ENCODE measurements around the gene LDLRAD4.
"Not testable (repeated sequence)": the region's sequence is repeated elsewhere in the genome, so short reads cannot be mapped to it uniquely, and the experiment has no call there.

LDLRAD4 gene

DNA sequence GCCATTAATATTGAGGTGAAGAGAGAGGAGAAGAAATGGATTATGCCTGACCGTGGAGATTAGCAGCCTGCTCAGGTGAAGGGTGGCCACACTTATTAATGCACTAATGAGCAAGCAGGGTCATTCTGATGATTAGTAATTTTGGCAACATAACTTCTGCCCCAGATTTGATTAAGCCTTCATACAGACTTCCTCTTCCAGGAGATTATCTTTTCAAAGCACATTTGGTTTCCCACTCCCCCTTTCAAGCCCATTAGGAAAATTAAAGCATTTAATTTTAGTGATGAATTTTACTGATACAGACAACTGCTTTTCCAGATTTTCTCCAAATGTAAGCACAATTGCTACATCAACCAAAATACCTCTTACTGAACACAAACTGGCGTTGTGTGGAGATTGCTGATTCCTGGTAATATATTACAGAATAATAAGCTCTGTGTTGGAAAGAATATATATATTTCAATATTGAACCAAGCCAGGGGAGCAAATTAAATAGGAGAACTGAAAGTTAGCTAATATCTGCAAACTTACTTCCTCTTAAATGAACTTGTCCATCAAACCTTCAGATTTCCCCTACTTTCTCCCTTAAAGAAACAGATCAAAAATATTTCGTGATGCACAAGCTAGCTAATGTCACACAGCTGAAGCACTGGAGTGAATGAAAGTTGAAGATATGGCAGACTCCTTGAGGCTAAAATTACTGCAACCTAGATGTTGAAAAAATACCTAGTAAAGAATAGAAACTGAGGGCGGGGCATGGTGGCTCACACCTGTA is 367.0 kb downstream of the LDLRAD4 start:
- no peak for DNase-seq

- no peak for DNase-seq
Measured at GRCh38 chr18:13587001-13587400, 368.4 kb downstream of the LDLRAD4 start.

- no peak for DNase-seq
Measured at GRCh38 chr18:13587477-13587876, 368.9 kb downstream of the LDLRAD4 start.

DNA sequence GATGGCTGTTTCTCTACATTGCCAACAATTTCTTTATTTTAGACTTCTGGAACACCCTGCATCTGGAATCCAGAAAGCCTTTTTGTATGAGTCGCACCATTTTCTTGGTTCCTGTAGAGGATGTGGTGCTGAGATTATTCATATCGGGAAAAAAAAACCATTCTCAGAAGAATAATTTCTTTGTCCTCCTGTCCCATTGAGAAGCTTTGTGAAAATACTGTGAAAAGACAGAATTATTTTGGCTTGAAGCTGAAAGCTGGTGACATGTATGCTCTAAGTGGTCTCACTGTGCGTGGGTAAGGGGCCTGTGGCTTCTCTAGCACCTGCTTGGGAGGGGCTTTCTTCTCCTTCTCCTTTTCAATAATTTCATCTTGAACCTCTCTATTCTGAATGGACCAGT is 369.4 kb downstream of the LDLRAD4 start:
- no peak for DNase-seq

DNA sequence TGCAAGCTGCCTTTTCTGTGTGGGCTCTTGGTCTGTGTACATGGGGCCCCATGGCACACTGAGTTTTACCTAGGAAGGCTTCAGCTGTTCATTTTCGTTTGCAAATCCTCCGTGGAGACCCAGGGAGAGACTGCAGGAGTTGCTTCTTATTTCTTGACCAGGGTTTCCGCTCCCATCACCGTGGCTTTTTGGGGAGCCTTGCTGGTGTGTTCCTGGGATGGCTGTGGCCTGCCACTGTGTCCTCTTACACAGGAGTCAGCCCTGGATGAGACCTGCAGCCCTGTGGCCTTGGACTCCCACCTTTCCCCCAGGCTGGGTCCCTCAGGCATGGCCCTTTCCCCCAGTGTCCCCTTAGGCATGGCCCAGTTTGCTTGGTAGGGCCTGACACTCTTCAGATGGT is 370.8 kb downstream of the LDLRAD4 start:
- DNase-seq: no peak

GRCh38 chr18:13589943-13590342 is 371.4 kb downstream of the LDLRAD4 start:
- DNase-seq: no peak

DNA sequence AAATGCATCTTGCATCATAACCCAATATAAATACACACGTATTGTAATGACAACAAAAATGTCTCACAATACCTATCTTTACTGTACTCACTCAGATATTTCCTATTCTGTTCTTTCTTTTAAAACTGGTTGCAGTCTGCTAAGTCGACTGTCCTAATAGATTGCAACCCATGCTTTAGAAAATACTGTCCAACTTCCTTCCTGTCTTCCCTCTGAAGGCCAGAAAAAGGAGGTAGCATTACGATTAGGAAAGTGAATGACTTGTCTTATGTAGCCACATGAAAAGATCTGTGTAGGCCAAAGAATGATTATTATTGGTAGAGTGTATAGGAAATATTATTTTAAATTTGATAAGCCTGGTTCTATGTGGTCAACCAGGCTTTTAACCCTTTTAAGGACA is 373.7 kb downstream of the LDLRAD4 start:
- DNase-seq: no peak

DNA sequence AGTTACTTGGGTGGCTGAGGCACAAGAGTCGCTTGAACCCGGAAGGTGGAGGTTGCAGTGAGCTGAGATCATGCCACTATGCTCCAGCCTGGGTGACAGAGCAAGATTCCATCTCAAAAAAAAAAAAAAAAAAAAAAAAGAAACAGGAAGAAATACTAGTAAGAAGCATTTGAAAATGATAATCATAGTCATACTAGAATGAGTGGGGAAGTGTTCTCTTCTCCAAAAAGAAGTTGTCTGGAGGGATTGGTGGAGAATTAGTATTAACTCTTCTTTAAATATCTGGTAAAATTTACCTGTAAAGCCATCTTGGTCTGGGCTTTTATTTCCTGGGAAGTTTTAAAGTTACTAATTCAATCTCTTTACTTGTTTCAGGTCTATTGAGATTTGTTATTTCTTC is 376.0 kb downstream of the LDLRAD4 start:
- no peak for DNase-seq

GRCh38 chr18:13597068-13597467 is 378.5 kb downstream of the LDLRAD4 start:
- DNase-seq: no peak

DNA sequence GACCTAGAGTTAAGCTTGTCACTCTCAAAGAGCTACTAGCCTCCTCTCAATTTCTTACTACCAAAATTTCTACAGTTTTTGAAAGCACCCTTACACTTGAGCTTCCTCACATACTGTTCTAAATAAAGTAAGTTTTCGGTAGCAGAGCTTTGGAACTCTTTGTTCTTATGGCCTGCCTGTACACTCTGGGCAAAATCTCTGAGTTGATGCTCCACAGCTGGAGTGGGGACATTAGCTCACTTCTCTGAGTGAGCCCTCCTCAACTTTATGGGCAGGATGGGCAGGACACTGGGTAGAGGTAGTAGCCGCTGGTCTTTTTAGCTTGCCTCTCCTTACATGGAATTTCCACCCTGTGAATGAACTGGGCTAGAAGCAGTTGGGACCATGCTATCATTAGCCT is 380.0 kb downstream of the LDLRAD4 start:
- DNase-seq: no peak

DNA sequence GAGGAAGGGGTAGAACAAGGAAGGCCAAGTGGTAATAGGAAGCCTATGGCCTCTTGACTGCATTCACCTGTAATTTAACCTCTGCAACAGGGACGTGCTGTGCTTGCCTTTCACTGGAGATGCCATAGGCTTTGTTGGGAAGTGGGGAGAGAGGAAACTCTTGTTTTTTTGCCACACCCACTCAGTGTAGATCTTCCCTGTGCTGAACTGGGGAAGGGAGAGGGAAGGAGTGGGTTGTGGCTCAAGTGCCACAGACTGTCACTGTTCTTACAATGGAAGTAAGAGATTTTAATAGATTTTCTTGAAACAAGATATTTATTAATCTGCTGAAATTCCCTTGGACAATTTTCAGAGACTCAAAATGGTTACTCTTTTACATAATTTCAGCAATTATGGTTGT is 380.5 kb downstream of the LDLRAD4 start:
- no peak for DNase-seq

- DNase-seq: no peak
Measured at GRCh38 chr18:13603304-13604019, 384.9 kb downstream of the LDLRAD4 start.

DNA sequence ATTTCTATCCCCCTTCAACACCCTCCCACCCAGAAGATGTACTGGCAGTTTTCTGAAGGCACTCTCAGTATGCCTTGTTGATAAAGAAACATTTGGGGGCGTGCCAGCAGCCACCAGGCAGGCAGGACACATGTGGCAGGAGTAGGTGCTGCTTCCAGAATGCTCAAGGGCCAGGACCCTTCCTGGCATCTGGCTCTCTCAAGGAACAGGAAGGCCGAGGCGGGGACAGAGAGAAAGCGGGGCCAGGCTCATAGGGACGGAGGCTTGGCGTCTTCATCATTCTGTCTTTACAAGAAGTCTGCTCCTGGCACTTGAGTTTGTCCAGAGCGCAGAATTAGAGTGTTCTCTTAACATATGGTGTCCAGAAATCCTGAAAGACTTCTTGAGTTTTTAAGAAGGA is 386.2 kb downstream of the LDLRAD4 start:
- no peak for DNase-seq

DNA sequence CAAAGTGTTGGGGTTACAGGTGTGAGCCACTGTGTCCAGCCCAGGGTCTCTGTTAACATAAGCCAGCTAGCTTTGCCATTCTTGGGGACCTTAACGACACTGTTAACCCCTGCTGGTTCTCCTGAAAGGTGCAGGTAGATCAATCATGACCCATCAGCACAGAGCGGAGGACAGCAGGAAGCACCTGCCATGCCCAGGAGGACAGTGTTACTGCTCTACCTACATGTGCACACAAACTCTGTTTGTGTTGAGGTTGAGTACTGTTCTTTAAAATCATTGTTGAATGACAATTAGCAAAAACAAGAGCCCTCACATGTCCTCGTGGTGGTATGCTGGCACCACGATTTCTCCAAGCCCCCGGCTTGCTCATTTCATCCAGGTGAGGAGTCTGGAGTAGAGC is 386.9 kb downstream of the LDLRAD4 start:
- DNase-seq: no peak

GRCh38 chr18:13605901-13606300 is 387.3 kb downstream of the LDLRAD4 start:
- no peak for DNase-seq

DNA sequence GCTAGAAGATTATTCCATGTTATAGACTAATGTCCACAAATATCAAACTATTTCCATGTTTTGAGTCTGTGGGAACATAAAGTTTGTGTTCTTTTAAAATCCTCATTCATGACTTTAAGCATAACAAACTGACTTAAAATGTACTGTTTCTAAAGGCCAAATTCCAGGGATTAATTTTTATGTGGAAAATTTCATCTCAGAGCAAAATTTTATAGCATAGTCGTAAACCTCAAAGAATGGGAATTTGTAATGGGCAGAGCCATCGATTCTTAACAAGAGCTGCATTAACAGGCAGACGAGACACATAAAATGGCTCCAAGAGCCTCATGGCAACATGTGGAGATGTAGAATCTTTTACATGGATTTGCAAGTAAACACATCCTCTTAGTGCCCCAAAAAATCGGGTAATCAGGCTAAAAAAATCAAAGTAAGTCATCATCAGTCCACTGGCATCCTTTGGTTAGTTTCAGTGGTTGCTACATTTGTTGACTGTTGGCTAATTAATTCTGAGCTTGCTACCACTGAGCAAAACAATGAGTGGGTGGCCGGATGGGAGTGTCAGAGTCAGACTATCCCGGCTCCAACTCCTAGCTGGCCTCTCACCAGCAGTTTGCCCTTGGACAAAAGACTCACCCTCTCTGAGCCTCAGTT is 388.2 kb downstream of the LDLRAD4 start:
- no peak for DNase-seq

DNA sequence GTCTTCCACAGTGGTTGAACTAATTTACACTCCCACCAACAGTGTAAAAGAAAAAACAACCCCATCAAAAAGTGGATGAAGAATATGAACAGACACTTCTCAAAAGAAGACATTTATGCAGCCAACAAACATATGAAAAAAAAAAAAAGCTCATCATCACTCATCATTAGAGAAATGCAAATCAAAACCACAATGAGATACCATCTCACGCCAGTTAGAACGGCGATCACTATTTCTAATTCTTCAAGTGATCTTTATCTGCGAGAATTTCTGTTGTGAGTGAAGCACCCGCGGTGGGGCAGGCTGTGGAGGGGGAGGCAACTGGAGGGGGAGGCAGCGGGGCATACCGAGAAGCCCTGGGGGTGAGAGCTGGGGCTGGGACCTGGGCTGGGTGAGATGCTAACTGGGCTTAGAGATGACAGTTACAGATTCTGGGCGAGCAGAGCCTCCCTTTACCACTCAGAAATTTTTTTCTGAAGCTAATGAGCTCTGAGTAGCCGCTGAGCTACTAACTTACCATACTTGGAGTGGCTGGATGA is 389.5 kb downstream of the LDLRAD4 start:
- not testable (repeated sequence) for DNase-seq

- DNase-seq: no peak
Measured at GRCh38 chr18:13608791-13609532, 390.4 kb downstream of the LDLRAD4 start.

GRCh38 chr18:13610555-13611141 is 392.1 kb downstream of the LDLRAD4 start:
- no peak for DNase-seq

DNA sequence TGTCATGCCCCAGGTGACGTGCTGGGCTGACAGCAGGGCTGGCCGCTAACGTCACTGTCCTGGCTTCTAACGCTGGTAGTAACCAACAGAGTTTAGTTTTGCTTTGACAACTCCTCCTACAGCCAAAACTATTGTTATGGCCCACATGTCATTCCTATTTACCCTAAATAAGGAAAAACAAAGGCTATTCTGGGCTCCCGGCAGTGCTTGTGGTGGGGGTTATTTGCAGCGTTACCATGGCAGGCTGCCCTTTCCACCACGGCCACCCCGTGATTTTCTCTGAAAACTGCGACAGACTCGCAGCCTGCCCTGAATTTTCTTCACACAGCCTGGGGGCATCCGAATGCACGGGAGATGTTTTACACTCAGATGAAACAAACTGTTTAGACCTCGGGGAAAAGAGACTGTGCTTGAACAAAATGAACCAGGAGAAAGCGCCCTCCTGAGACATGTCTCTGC is 392.6 kb downstream of the LDLRAD4 start:
- DNase-seq: no peak

DNA sequence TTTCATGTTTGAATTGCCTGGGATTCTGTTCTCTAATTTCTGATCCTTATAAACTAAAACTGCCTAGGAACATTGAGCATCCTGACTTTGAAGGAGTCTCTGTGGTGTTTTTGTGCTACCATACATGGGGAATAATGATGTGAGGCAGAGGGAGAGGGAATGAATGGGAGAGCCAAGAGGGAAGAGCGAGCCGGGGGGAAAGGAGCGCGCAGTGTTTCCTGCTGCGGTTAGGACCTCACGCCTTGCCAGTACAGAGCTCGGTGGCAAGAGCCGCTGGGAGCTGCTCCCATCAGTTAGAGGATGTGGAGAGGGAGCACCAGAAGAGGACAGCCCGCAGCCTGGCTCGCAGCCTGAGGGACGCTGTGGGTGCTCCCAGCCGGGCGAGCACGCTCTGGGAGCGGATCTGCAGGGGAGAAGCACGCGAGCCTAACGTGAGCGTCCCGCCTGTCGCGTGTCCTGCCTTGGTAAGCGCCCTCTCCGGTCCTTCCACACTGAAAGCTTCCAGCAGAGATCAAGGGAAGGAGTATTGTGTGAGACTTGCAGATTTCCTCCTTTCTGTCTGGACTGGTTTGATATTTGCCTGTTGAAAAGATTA is 393.1 kb downstream of the LDLRAD4 start:
- no peak for DNase-seq

Measured in NCI-H2171 treated with DMSO at 0.1 percent for 48 hours (cell line).